ENCODE measurements around the gene MT1X. TPM values are rescaled to one million over a fixed set of nuclear protein-coding genes. Genes with fewer than 3 reads are reported as not detected.

MT1X gene
- total RNA-seq, 1 experiment from 2014 or later, result 18.9 TPM

DNA sequence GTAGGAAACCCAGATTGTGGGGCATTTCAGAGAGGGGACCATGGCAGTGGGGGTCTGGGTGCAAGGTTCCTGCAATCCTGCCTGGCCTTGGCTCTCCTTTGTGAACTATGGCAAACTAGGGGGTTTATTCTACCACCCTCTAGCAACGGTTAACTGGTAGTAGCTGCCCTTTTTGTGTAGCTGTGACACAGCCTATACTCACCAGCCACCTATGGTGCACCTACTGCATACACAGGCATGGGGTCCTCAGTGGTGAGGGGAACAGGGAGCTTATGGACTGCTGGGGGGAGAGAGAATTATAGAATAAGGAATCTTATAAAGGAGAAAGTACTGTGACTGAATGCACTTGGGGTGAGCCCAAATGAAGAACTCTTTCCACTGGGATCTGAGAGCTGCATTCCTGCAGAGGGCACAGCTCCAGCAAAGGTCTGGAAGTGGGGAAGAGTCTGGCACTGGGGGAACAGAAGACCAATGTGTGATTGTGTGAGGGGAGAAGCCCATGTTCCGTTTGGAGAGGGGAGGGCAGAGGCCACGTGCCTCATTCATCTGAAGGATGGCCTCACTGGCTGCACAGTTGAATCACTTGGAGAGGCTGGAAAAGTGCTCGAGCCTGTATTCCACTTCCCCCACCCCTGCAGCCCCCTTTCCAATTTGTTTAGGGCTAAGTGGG is 2.1 kb downstream of the MT1X start:
- no peak for DNase-seq
- no TSS peak for BruUV-seq (replicated peaks)
- TF ChIP-seq EZH2 (IDR thresholded peaks at IDR 0.05; ENCODE audit: low read depth) (no peak), CTCF (conservative IDR thresholded peaks at IDR 0.05) (no peak)
- Histone ChIP-seq H3K4me1 (replicated peaks; ENCODE audit: insufficient read depth) (peaks cover 45% of the 10 kb centered on the region), H3K4me2 (no peak overlapping the region), H4K20me1 (ENCODE audit: insufficient read depth) (no peaks in the 10 kb centered on the region), H3K4me3 (no peak overlapping the region), H3K27ac (no peak overlapping the region), H3K27me3 (ENCODE audit: insufficient read depth, low read depth) (no peaks in the 10 kb centered on the region), H3K36me3 (ENCODE audit: low read depth) (no peaks in the 10 kb centered on the region), H3K79me2 (ENCODE audit: low read depth) (no peaks in the 10 kb centered on the region), H3K9me3 (ENCODE audit: insufficient read depth, low read depth) (peaks cover 6% of the 10 kb centered on the region; the same call in 1 of the 2 replicates), H3K9me2 (ENCODE audit: insufficient read depth) (no peaks in the 10 kb centered on the region), H3F3A (ENCODE audit: insufficient read depth, low read depth) (peaks cover 30% of the 10 kb centered on the region), H2AFZ (no peak overlapping the region)
- intact Hi-C loops (cut with micrococcal nuclease; ENCODE audit: unreplicated experiment), result loop anchor here (5.0 kb wide), 1 partner anchor 42 kb away; no protein-coding TSS in a partner anchor
- ChIA-PET CTCF (no interaction called here), POLR2A (ENCODE audit: unreplicated experiment) (no interaction called here)

DNA sequence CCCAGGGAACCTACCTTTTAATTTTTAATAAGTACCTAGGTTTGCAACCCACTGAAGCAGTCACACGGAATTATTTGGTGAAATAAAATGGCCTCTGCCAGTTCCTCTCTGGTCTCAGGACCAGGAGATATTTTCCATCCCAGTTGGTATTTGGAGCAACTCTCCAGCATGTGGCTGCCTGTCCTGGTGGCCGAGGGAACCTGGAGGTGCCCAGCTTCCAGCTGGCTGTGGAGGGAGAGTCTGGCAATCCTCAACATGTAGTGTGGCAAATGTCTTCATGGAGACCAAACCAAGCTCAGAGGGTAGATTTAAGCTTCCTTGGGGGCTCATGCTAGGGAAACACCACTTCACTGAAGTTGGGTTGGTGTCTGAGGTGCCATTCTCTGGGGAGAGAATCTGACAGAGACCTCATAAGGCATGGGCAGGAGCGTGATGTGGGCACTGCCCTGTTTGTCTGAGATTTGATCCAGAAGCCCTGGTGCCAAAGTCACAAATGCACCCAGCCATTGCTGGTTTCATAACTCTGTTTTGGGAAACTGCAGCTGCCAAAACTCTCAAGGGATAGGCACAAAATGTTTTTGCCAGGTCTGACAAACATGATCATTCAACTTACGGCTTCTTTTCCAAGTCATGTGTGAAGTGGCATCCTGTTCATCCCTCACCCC is 2.8 kb downstream of the MT1X start:
- Histone ChIP-seq H3K9me2 (ENCODE audit: insufficient read depth) (no peaks in the 10 kb centered on the region), H3K4me1 (replicated peaks; ENCODE audit: insufficient read depth) (peaks cover 45% of the 10 kb centered on the region), H3F3A (ENCODE audit: insufficient read depth, low read depth) (peaks cover 31% of the 10 kb centered on the region), H3K27ac (no peak overlapping the region), H2AFZ (no peak overlapping the region), H3K27me3 (ENCODE audit: insufficient read depth, low read depth) (no peaks in the 10 kb centered on the region), H3K36me3 (ENCODE audit: low read depth) (no peaks in the 10 kb centered on the region), H3K79me2 (ENCODE audit: low read depth) (no peaks in the 10 kb centered on the region), H3K4me3 (no peak overlapping the region), H3K4me2 (no peak overlapping the region), H3K9me3 (ENCODE audit: insufficient read depth, low read depth) (peaks cover 6% of the 10 kb centered on the region; the same call in 1 of the 2 replicates), H4K20me1 (ENCODE audit: insufficient read depth) (no peaks in the 10 kb centered on the region)
- TF ChIP-seq CTCF (conservative IDR thresholded peaks at IDR 0.05), result no peak
- TF ChIP-seq EZH2 (IDR thresholded peaks at IDR 0.05; ENCODE audit: low read depth), result no peak
- intact Hi-C loops (cut with micrococcal nuclease; ENCODE audit: unreplicated experiment), result loop anchor here (5.0 kb wide), 1 partner anchor 43 kb away; no protein-coding TSS in a partner anchor
- no TSS peak for BruUV-seq (replicated peaks)
- CTCF ChIA-PET, result no interaction called here
- POLR2A ChIA-PET (ENCODE audit: unreplicated experiment), result no interaction called here
- DNase-seq, result no peak

DNA sequence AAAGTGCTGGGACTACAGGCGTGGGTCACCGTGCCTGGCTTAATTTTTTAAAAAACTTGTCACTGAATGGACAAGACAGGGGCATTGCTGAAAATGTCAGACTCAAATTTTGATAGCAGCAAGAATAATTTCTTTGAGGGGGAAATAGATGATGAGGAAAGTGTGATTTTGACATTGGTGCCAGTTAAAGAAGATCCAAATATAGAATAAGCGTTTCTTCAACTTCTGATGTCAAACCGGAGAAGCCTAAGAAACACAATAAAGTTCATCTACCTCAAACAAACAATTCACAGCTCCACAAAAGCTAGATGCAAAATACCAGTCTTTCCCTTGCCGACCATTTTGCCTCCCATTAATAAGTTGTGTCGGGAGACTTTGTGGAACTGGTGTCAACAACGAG is 4.5 kb downstream of the MT1X start:
- intact Hi-C loops (cut with micrococcal nuclease; ENCODE audit: unreplicated experiment), result no loop called here
- Histone ChIP-seq H3K4me2 (no peak overlapping the region), H2AFZ (no peak overlapping the region), H3K9me3 (ENCODE audit: insufficient read depth, low read depth) (peaks cover 6% of the 10 kb centered on the region; the same call in 1 of the 2 replicates), H4K20me1 (ENCODE audit: insufficient read depth) (no peaks in the 10 kb centered on the region), H3K9me2 (ENCODE audit: insufficient read depth) (no peaks in the 10 kb centered on the region), H3K27ac (no peak overlapping the region), H3K4me1 (replicated peaks; ENCODE audit: insufficient read depth) (peaks cover 45% of the 10 kb centered on the region), H3K27me3 (ENCODE audit: insufficient read depth, low read depth) (no peaks in the 10 kb centered on the region), H3K4me3 (no peak overlapping the region), H3K36me3 (ENCODE audit: low read depth) (no peaks in the 10 kb centered on the region), H3F3A (ENCODE audit: insufficient read depth, low read depth) (peaks cover 18% of the 10 kb centered on the region), H3K79me2 (ENCODE audit: low read depth) (no peaks in the 10 kb centered on the region)
- BruUV-seq (replicated peaks), result no TSS peak
- ChIA-PET CTCF (no interaction called here), POLR2A (ENCODE audit: unreplicated experiment) (no interaction called here)
- TF ChIP-seq CTCF (conservative IDR thresholded peaks at IDR 0.05) (no peak), EZH2 (IDR thresholded peaks at IDR 0.05; ENCODE audit: low read depth) (no peak)
- DNase-seq, result no peak
